ENCODE data around the gene IGSF3.
"Not testable (repeated sequence)": the region's sequence is repeated elsewhere in the genome, so short reads cannot be mapped to it uniquely, and the experiment has no call there.

The IGSF3 gene

DNA sequence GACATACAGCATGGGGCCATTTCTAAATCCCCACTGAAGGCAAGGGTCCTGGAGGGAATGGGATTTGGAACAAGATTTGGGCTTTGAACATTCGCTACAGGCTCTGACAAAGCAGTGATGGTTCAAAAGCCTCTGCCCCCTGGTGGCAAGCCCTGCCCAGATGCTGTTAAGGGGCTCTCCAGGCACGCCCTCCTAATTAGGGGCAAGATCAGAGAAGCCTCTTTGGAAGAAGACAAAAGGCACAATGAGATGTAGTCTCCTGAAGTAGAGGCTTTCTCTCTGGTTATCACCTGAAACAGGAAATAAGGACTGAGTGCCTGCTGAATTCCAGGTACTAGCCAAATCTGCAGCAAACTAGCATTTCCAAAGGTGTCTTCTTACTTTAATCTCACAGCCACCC is 37.5 kb downstream of the IGSF3 start:
- not testable (repeated sequence) for H3K4me3 ChIP-seq (ENCODE audit: low read depth, low read length); H2AFZ ChIP-seq (ENCODE audit: low read length, unreplicated experiment); H3K27ac ChIP-seq (ENCODE audit: low read depth, low read length); H3K36me3 ChIP-seq (ENCODE audit: insufficient read depth, low read length); H3K79me2 ChIP-seq (ENCODE audit: control insufficient read depth, insufficient read depth, low read length, unreplicated experiment); H3K4me1 ChIP-seq (ENCODE audit: control insufficient read depth, insufficient read depth, low read length, unreplicated experiment)
- H3K27me3 ChIP-seq (ENCODE audit: insufficient read depth, low read length) = peaks cover 14% of the 10 kb centered on the region

DNA sequence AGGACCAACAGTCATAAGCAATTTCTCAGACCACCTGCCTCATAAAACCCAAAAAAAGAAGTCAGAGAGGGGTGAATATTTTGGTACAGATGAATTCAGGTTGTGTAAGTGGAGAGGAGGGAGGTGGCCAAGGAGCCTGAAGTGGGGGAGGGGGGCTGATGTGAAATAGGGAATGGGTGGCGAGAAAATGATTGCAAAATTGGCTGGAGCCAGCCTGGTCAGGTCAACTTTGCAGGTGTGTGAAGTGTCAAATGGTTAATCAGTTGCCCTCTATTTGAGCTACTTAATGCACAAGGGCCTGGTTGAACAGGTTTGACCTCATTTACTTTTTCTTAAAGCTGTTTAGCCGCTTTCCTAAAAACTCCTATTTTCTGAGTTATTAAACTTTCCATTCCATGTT is 38.1 kb downstream of the IGSF3 start:
- H3K36me3 ChIP-seq (ENCODE audit: insufficient read depth, low read length); H3K4me3 ChIP-seq (ENCODE audit: low read depth, low read length); H3K4me1 ChIP-seq (ENCODE audit: control insufficient read depth, insufficient read depth, low read length, unreplicated experiment); H3K79me2 ChIP-seq (ENCODE audit: control insufficient read depth, insufficient read depth, low read length, unreplicated experiment); H2AFZ ChIP-seq (ENCODE audit: low read length, unreplicated experiment); H3K27ac ChIP-seq (ENCODE audit: low read depth, low read length): not testable (repeated sequence)
- peaks cover 14% of the 10 kb centered on the region for H3K27me3 ChIP-seq (ENCODE audit: insufficient read depth, low read length)

DNA sequence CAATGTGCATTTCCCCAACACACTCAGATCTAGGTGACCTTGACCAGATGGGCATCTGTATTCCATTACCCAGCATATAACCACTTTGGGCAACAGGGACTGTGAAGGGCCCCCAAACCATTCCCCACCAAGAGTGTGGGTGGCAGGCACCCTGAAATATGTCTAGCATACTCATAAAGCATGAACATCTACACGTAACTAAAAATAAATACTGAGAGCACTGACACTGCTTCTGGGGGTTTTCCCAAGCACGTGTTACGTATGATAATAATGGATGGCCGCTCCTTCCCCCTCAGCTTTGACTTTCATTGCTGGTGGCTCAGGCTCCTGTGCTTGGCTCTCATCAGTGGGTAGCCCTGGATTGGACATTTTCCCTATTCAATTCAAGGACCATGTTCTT is 39.1 kb downstream of the IGSF3 start:
- Histone ChIP-seq H3K4me3 (ENCODE audit: low read depth, low read length) (no peak overlapping the region), H3K27ac (ENCODE audit: low read depth, low read length) (no peak overlapping the region), H3K27me3 (ENCODE audit: insufficient read depth, low read length) (peaks cover 14% of the 10 kb centered on the region), H3K36me3 (ENCODE audit: insufficient read depth, low read length) (no peaks in the 10 kb centered on the region), H3K4me1 (ENCODE audit: control insufficient read depth, insufficient read depth, low read length, unreplicated experiment) (no peaks in the 10 kb centered on the region), H3K79me2 (ENCODE audit: control insufficient read depth, insufficient read depth, low read length, unreplicated experiment) (no peaks in the 10 kb centered on the region), H2AFZ (ENCODE audit: low read length, unreplicated experiment) (no peak overlapping the region)

DNA sequence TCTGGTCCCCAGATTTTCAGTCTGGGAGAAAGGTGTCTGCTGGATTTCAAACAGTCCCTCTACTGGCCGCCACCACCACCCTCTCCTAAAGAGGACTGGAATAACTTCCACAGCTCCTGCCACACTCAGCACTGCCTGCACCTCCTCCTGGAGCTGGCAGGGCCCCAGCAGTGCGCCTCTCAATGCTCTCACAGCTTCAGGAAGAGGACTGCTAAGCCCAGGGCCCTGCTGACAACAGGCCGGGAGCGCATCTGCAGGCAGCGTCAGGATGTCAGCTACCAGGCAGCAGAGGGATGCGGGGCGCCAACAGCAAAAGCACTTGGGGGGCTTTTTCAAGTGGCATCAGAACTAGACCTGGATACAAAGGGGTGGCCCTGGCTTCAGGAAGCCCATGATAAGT is 40.2 kb downstream of the IGSF3 start:
- H3K27me3 ChIP-seq (ENCODE audit: insufficient read depth, low read length); H3K36me3 ChIP-seq (ENCODE audit: insufficient read depth, low read length); H2AFZ ChIP-seq (ENCODE audit: low read length, unreplicated experiment); H3K79me2 ChIP-seq (ENCODE audit: control insufficient read depth, insufficient read depth, low read length, unreplicated experiment); H3K27ac ChIP-seq (ENCODE audit: low read depth, low read length); H3K4me3 ChIP-seq (ENCODE audit: low read depth, low read length); H3K4me1 ChIP-seq (ENCODE audit: control insufficient read depth, insufficient read depth, low read length, unreplicated experiment): not testable (repeated sequence)

DNA sequence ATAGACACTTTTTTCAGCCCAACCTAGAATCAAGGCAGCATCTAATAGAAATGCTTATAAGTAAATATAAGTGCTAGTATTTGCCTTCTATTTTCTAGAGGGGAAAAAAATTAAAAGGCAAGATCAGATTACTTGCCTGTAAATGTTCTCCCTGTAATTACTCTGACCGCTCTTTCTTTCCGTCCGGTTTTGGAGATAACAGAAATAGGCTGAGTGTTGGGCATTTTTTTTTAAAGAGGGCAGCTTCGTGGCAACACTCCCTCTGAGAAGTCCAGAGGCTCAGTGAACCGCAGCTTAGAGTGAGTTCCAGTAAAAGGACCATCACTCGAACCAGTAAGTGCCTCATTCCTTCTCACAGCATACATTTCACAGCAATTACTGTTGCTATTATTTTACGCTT is 40.6 kb downstream of the IGSF3 start:
- H3K4me3 ChIP-seq (ENCODE audit: low read depth, low read length); H3K79me2 ChIP-seq (ENCODE audit: control insufficient read depth, insufficient read depth, low read length, unreplicated experiment); H3K4me1 ChIP-seq (ENCODE audit: control insufficient read depth, insufficient read depth, low read length, unreplicated experiment); H3K36me3 ChIP-seq (ENCODE audit: insufficient read depth, low read length); H3K27me3 ChIP-seq (ENCODE audit: insufficient read depth, low read length); H2AFZ ChIP-seq (ENCODE audit: low read length, unreplicated experiment); H3K27ac ChIP-seq (ENCODE audit: low read depth, low read length): not testable (repeated sequence)

DNA sequence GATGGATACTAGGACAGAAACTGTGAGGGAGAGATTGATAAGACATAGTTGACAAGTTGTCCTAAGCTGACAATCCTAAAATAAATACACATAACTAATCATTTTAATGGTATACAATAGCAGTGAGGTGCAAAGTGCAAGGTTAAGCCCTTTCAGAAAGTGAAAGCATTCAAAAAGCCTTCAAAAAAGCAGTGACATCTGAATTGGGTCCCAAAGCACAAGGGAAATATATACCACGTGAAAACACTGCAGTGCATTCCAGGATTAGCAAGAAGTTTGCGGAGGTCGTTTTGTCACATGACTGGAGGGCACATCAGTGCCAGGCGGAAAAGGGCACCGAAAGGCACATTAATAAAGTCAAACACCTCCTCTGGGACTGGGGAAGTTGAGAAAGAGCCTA is 42.4 kb downstream of the IGSF3 start:
- not testable (repeated sequence) for H3K36me3 ChIP-seq (ENCODE audit: insufficient read depth, low read length); H3K4me1 ChIP-seq (ENCODE audit: control insufficient read depth, insufficient read depth, low read length, unreplicated experiment); H3K4me3 ChIP-seq (ENCODE audit: low read depth, low read length); H3K27ac ChIP-seq (ENCODE audit: low read depth, low read length); H3K79me2 ChIP-seq (ENCODE audit: control insufficient read depth, insufficient read depth, low read length, unreplicated experiment); H3K27me3 ChIP-seq (ENCODE audit: insufficient read depth, low read length); H2AFZ ChIP-seq (ENCODE audit: low read length, unreplicated experiment)

DNA sequence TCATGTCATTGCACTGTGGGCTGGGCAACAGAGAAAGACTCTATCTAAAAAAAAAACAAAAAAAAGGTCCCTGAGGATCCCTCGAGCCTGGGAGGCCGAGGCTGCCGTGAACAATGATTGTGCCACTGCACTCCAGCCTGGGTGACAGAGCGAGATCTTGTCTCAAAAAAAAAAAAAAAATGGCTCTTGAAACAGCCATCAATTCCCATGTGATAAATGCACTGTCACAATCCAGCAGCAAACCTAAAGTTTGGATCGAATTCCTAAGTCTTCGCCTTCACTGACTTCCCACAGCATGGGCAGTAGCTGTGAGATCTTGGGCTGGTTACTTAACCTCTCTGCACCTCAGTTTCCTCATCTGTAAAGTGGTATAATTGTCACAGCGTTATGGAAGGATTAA is 43.5 kb downstream of the IGSF3 start:
- no peak overlapping the region for H2AFZ ChIP-seq (ENCODE audit: low read length, unreplicated experiment)
- H3K4me3 ChIP-seq (ENCODE audit: low read depth, low read length) = no peak overlapping the region
- no peaks in the 10 kb centered on the region for H3K27me3 ChIP-seq (ENCODE audit: insufficient read depth, low read length)
- H3K27ac ChIP-seq (ENCODE audit: low read depth, low read length) = no peak overlapping the region
- H3K79me2 ChIP-seq (ENCODE audit: control insufficient read depth, insufficient read depth, low read length, unreplicated experiment) = no peaks in the 10 kb centered on the region
- no peaks in the 10 kb centered on the region for H3K36me3 ChIP-seq (ENCODE audit: insufficient read depth, low read length)
- peaks cover 4% of the 10 kb centered on the region for H3K4me1 ChIP-seq (ENCODE audit: control insufficient read depth, insufficient read depth, low read length, unreplicated experiment)

DNA sequence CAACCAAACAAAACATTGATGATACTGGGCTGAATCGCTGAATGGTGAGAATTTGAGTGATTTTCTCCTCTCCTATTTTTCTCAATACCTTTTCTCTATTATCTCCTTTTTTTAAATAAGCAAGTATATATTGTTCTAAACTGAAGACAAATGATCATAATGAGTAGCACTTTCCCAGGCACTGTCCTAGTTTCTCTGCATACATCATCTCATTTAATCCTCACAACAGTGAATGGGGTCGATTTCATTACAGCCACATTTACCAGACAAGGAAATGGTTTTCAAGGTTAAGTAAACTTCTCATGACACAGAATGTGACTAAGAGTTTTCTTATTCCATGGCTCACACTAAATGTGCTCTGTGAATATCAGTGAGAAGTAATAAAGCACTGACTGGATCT is 45.0 kb downstream of the IGSF3 start:
- H3K27me3 ChIP-seq (ENCODE audit: insufficient read depth, low read length); H3K79me2 ChIP-seq (ENCODE audit: control insufficient read depth, insufficient read depth, low read length, unreplicated experiment); H3K27ac ChIP-seq (ENCODE audit: low read depth, low read length); H3K4me1 ChIP-seq (ENCODE audit: control insufficient read depth, insufficient read depth, low read length, unreplicated experiment); H2AFZ ChIP-seq (ENCODE audit: low read length, unreplicated experiment); H3K36me3 ChIP-seq (ENCODE audit: insufficient read depth, low read length); H3K4me3 ChIP-seq (ENCODE audit: low read depth, low read length): not testable (repeated sequence)

DNA sequence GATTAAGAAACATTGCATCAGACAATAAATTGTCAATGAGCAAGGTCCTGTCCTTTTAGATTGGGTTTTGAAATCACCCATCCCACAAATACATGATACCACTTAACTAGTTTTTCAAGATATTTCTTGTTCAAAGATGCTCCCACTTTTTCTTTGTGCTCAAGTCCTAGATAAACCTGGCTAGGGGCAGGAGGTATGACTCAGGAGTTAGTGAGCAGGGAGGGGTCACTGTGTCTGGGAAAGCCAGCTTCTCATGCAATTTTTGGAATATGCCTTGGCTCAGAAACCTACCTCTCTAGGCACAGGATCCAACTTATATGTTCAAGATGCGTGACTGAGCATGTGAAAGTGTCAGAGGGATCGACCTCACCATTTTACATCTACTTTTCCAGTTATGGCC is 45.8 kb downstream of the IGSF3 start:
- not testable (repeated sequence) for H3K4me1 ChIP-seq (ENCODE audit: control insufficient read depth, insufficient read depth, low read length, unreplicated experiment); H3K4me3 ChIP-seq (ENCODE audit: low read depth, low read length); H3K27ac ChIP-seq (ENCODE audit: low read depth, low read length); H2AFZ ChIP-seq (ENCODE audit: low read length, unreplicated experiment); H3K36me3 ChIP-seq (ENCODE audit: insufficient read depth, low read length); H3K27me3 ChIP-seq (ENCODE audit: insufficient read depth, low read length); H3K79me2 ChIP-seq (ENCODE audit: control insufficient read depth, insufficient read depth, low read length, unreplicated experiment)

DNA sequence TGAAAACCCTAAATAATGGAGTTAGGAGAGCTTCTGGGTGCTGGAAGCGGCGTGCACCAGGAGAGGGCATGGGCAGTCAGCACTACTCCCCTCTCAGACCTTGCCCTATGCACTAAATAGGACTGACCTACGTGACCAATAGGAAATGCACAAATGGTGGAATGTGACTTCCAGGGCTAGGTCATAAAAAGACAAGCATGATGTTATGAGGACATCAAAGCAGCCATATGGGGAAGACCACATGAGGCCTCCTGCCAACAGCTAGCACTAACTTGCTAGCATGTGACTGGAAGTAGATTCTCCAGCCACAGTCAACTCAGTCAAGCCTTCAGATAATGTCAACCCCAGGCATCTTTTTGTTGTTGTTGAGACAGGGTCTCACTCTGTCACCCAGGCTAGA is 47.1 kb downstream of the IGSF3 start:
- not testable (repeated sequence) for H3K4me1 ChIP-seq (ENCODE audit: control insufficient read depth, insufficient read depth, low read length, unreplicated experiment); H3K27me3 ChIP-seq (ENCODE audit: insufficient read depth, low read length); H3K36me3 ChIP-seq (ENCODE audit: insufficient read depth, low read length); H3K4me3 ChIP-seq (ENCODE audit: low read depth, low read length); H3K79me2 ChIP-seq (ENCODE audit: control insufficient read depth, insufficient read depth, low read length, unreplicated experiment); H2AFZ ChIP-seq (ENCODE audit: low read length, unreplicated experiment); H3K27ac ChIP-seq (ENCODE audit: low read depth, low read length)

DNA sequence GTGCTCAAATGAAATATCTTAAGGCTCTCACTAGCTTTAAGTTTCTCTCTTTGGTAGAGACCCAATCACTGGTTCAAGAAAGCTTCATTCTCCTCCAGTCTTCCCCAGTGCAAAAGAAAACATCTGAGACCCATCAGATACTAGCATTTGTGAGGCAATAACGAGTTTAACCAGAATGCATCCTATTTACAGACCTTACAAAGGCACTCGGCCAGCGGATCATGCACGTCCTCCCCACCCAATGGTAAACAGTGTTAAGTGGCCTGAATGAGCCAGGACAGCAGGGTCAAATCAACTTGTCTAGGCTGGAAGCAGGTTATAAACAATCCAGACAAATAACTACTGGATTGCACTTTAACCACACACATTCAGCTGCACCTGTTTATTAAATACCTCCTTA is 48.4 kb downstream of the IGSF3 start:
- not testable (repeated sequence) for H3K27me3 ChIP-seq (ENCODE audit: insufficient read depth, low read length); H3K79me2 ChIP-seq (ENCODE audit: control insufficient read depth, insufficient read depth, low read length, unreplicated experiment); H3K4me3 ChIP-seq (ENCODE audit: low read depth, low read length); H2AFZ ChIP-seq (ENCODE audit: low read length, unreplicated experiment); H3K36me3 ChIP-seq (ENCODE audit: insufficient read depth, low read length); H3K4me1 ChIP-seq (ENCODE audit: control insufficient read depth, insufficient read depth, low read length, unreplicated experiment); H3K27ac ChIP-seq (ENCODE audit: low read depth, low read length)

DNA sequence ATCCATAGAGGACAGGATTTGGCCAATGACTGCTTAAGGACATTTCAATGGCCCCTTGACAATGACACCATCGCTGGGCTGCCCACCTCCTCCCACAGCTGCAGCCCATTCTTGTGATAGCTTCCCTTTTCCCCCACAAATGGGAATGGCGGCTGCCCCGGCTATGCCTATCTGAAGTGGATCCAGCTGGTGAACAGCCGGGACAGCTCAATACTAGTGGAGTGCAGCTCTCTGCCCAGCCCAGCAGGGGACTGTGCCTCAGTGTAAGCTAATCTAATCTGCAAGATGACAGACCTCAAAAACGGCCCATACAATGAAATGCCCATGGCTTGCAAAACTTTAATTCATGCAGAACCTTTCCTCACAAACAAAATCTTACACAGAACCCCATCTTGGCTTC is 49.7 kb downstream of the IGSF3 start:
- H3K79me2 ChIP-seq (ENCODE audit: control insufficient read depth, insufficient read depth, low read length, unreplicated experiment); H3K27ac ChIP-seq (ENCODE audit: low read depth, low read length); H3K27me3 ChIP-seq (ENCODE audit: insufficient read depth, low read length); H2AFZ ChIP-seq (ENCODE audit: low read length, unreplicated experiment); H3K36me3 ChIP-seq (ENCODE audit: insufficient read depth, low read length); H3K4me1 ChIP-seq (ENCODE audit: control insufficient read depth, insufficient read depth, low read length, unreplicated experiment); H3K4me3 ChIP-seq (ENCODE audit: low read depth, low read length): not testable (repeated sequence)

Data from ACC112 (cell line).